ENCODE results near the gene TMPRSS5. TPM values are rescaled to one million over a fixed set of nuclear protein-coding genes. Genes with fewer than 3 reads are reported as not detected.
"Not testable (repeated sequence)": the region's sequence is repeated elsewhere in the genome, so short reads cannot be mapped to it uniquely, and the experiment has no call there.

TMPRSS5 gene
- total RNA-seq, 2 donors from 2014 or later, result 0.51 to 1.3 TPM

GRCh38 chr11:113673550-113674396 is 32.3 kb downstream of the TMPRSS5 start:
- no peak for ATAC-seq (replicated peaks in 1 of 2)
- Mint-ChIP-seq H3K4me3 (peak overlapping the region in 1 of 2 donors; percentile 3), H3K27me3 (ENCODE audit: low read depth) (peaks cover 31% of the 10 kb centered on the region), H3K4me1 (ENCODE audit: low read depth) (peaks cover 33% of the 10 kb centered on the region), H3K27ac (no peak overlapping the region), H3K36me3 (ENCODE audit: insufficient read depth in 2 of 2) (peaks cover 0 to 1% of the 10 kb centered on the region in 2 donors), H3K9me3 (peaks cover 0 to 3% of the 10 kb centered on the region in 2 donors)
- no peak for DNase-seq

GRCh38 chr11:113671914-113672313 is 34.2 kb downstream of the TMPRSS5 start:
- ATAC-seq (replicated peaks in 1 of 2), result not testable (repeated sequence)

GRCh38 chr11:113670831-113671215 is 35.3 kb downstream of the TMPRSS5 start:
- H3K27ac Mint-ChIP-seq, result no peak overlapping the region
- peaks cover 31% of the 10 kb centered on the region for H3K4me1 Mint-ChIP-seq (ENCODE audit: low read depth)
- DNase-seq (no peak), ATAC-seq (replicated peaks in 1 of 2) (no peak)
- H3K9me3 Mint-ChIP-seq, result peaks cover 2 to 6% of the 10 kb centered on the region in 2 donors
- peaks cover 2 to 5% of the 10 kb centered on the region in 2 donors for H3K36me3 Mint-ChIP-seq (ENCODE audit: insufficient read depth in 2 of 2)
- H3K27me3 Mint-ChIP-seq (ENCODE audit: low read depth), result peaks cover 25% of the 10 kb centered on the region
- H3K4me3 Mint-ChIP-seq, result no peak overlapping the region

More at GRCh38 chr11:113671914-113672313, 34.2 kb downstream of the TMPRSS5 start:
- not testable (repeated sequence) for H3K36me3 Mint-ChIP-seq (ENCODE audit: insufficient read depth in 2 of 2); DNase-seq; H3K4me3 Mint-ChIP-seq; H3K27ac Mint-ChIP-seq; H3K9me3 Mint-ChIP-seq
- peaks cover 33% of the 10 kb centered on the region for H3K4me1 Mint-ChIP-seq (ENCODE audit: low read depth)
- peaks cover 25% of the 10 kb centered on the region for H3K27me3 Mint-ChIP-seq (ENCODE audit: low read depth)

GRCh38 chr11:113670149-113670830 is 35.8 kb downstream of the TMPRSS5 start:
- Mint-ChIP-seq H3K4me1 (ENCODE audit: low read depth) (peaks cover 25% of the 10 kb centered on the region), H3K27ac (no peak overlapping the region), H3K27me3 (ENCODE audit: low read depth) (peaks cover 28% of the 10 kb centered on the region), H3K36me3 (ENCODE audit: insufficient read depth in 2 of 2) (peaks cover 2 to 5% of the 10 kb centered on the region in 2 donors), H3K4me3 (no peak overlapping the region), H3K9me3 (peaks cover 2 to 6% of the 10 kb centered on the region in 2 donors)
- no peak for ATAC-seq (replicated peaks in 1 of 2)
- DNase-seq, result no peak

- Mint-ChIP-seq H3K36me3 (ENCODE audit: insufficient read depth in 2 of 2) (peaks cover 2 to 5% of the 10 kb centered on the region in 2 donors), H3K4me1 (ENCODE audit: low read depth) (peaks cover 5% of the 10 kb centered on the region), H3K9me3 (peaks cover 2 to 6% of the 10 kb centered on the region in 2 donors), H3K27me3 (ENCODE audit: low read depth) (peaks cover 29% of the 10 kb centered on the region), H3K4me3 (no peak overlapping the region), H3K27ac (no peak overlapping the region)
- no peak for DNase-seq
- no peak for ATAC-seq (replicated peaks in 1 of 2)
These were observed 37.9 kb downstream of the TMPRSS5 start for GRCh38 chr11:113668255-113668654.

- Mint-ChIP-seq H3K4me3 (no peak overlapping the region), H3K27ac (no peak overlapping the region), H3K27me3 (ENCODE audit: low read depth) (peaks cover 25% of the 10 kb centered on the region), H3K9me3 (peaks cover 2 to 4% of the 10 kb centered on the region in 2 donors), H3K4me1 (ENCODE audit: low read depth) (peaks cover under 1% of the 10 kb centered on the region), H3K36me3 (ENCODE audit: insufficient read depth in 2 of 2) (peaks cover 2 to 4% of the 10 kb centered on the region in 2 donors)
- no peak for DNase-seq
- no peak for ATAC-seq (replicated peaks in 1 of 2)
These were observed 38.3 kb downstream of the TMPRSS5 start for GRCh38 chr11:113667801-113668200.

- peaks cover 2 to 4% of the 10 kb centered on the region in 2 donors for H3K36me3 Mint-ChIP-seq (ENCODE audit: insufficient read depth in 2 of 2)
- H3K27me3 Mint-ChIP-seq (ENCODE audit: low read depth), result peaks cover 24% of the 10 kb centered on the region
- no peak overlapping the region for H3K4me3 Mint-ChIP-seq
- DNase-seq (no peak), ATAC-seq (replicated peaks in 1 of 2) (no peak)
- H3K4me1 Mint-ChIP-seq (ENCODE audit: low read depth), result no peaks in the 10 kb centered on the region
- H3K27ac Mint-ChIP-seq, result no peak overlapping the region
- peaks cover 2 to 4% of the 10 kb centered on the region in 2 donors for H3K9me3 Mint-ChIP-seq
These were observed 39.5 kb downstream of the TMPRSS5 start for GRCh38 chr11:113666584-113666983.

- DNase-seq, result no peak
- peak overlapping the region; percentile 26 for H3K27ac Mint-ChIP-seq
- peaks cover 2 to 3% of the 10 kb centered on the region in 2 donors for H3K9me3 Mint-ChIP-seq
- no peaks in the 10 kb centered on the region for H3K4me1 Mint-ChIP-seq (ENCODE audit: low read depth)
- ATAC-seq (replicated peaks in 1 of 2), result no peak
- H3K36me3 Mint-ChIP-seq (ENCODE audit: insufficient read depth in 2 of 2), result peaks cover 2 to 4% of the 10 kb centered on the region in 2 donors
- H3K27me3 Mint-ChIP-seq (ENCODE audit: low read depth), result peaks cover 24% of the 10 kb centered on the region
- no peak overlapping the region for H3K4me3 Mint-ChIP-seq
These were observed 41.0 kb downstream of the TMPRSS5 start for GRCh38 chr11:113664981-113665710.

- Mint-ChIP-seq H3K9me3 (peaks cover 2 to 3% of the 10 kb centered on the region in 2 donors), H3K4me3 (no peak overlapping the region), H3K4me1 (ENCODE audit: low read depth) (no peaks in the 10 kb centered on the region), H3K27ac (no peak overlapping the region), H3K27me3 (ENCODE audit: low read depth) (peaks cover 20% of the 10 kb centered on the region), H3K36me3 (ENCODE audit: insufficient read depth in 2 of 2) (peaks cover 2 to 4% of the 10 kb centered on the region in 2 donors)
- DNase-seq, result no peak
- peak in 1 of 2 donors; percentile 62 for ATAC-seq (replicated peaks in 1 of 2)
These were observed 41.8 kb downstream of the TMPRSS5 start for GRCh38 chr11:113664069-113664980.

GRCh38 chr11:113663567-113663966 is 42.5 kb downstream of the TMPRSS5 start:
- DNase-seq, result no peak
- peaks cover 3% of the 10 kb centered on the region in 2 donors for H3K9me3 Mint-ChIP-seq
- peak; percentile 44 to 60 for ATAC-seq (replicated peaks in 1 of 2)
- H3K36me3 Mint-ChIP-seq (ENCODE audit: insufficient read depth in 2 of 2), result peaks cover 2 to 4% of the 10 kb centered on the region in 2 donors
- peaks cover 16% of the 10 kb centered on the region for H3K27me3 Mint-ChIP-seq (ENCODE audit: low read depth)
- no peak overlapping the region for H3K27ac Mint-ChIP-seq
- no peaks in the 10 kb centered on the region for H3K4me1 Mint-ChIP-seq (ENCODE audit: low read depth)
- H3K4me3 Mint-ChIP-seq, result no peak overlapping the region

- Mint-ChIP-seq H3K4me3 (no peak overlapping the region), H3K27ac (no peak overlapping the region), H3K27me3 (ENCODE audit: low read depth) (peaks cover 28% of the 10 kb centered on the region), H3K4me1 (ENCODE audit: low read depth) (no peaks in the 10 kb centered on the region), H3K9me3 (peaks cover 3 to 10% of the 10 kb centered on the region in 2 donors), H3K36me3 (ENCODE audit: insufficient read depth in 2 of 2) (peaks cover 0 to 1% of the 10 kb centered on the region in 2 donors)
- no peak for ATAC-seq (replicated peaks in 1 of 2)
- no peak for DNase-seq
These were observed 50.3 kb downstream of the TMPRSS5 start for GRCh38 chr11:113655771-113656170.

GRCh38 chr11:113651023-113651422 is 55.1 kb downstream of the TMPRSS5 start:
- ATAC-seq (replicated peaks in 1 of 2), result no peak
- Mint-ChIP-seq H3K4me3 (no peak overlapping the region), H3K9me3 (peaks cover 2 to 10% of the 10 kb centered on the region in 2 donors), H3K4me1 (ENCODE audit: low read depth) (peaks cover 4% of the 10 kb centered on the region), H3K36me3 (ENCODE audit: insufficient read depth in 2 of 2) (no peaks in the 10 kb centered on the region), H3K27me3 (ENCODE audit: low read depth) (peaks cover 32% of the 10 kb centered on the region), H3K27ac (no peak overlapping the region)
- DNase-seq, result no peak
